Activated CD8-positive, alpha-beta memory T cell treated with anti-CD3 and anti-CD28 coated beads for 1 hour (primary cell): Measurements from ENCODE around the gene ARL5B.
"Not testable (repeated sequence)": the region's sequence is repeated elsewhere in the genome, so short reads cannot be mapped to it uniquely, and the experiment has no call there.

Experiments
- DNase-seq, 2 donors: peaks; one replicate each; pipeline ENCODE4 v3.0.0-alpha.2; 2020; ENCODE audit warnings: low read depth in 1 of 2; ENCODE audit errors: extremely low read depth in 1 of 2

Gene ARL5B

GRCh38 chr10:18659125-18659818 lies at the start of gene ARL5B:
Gene ARL5B (plus strand): TSS chr10:18659431. CDS start chr10:18659638, 207 bp downstream.
- peak; percentile 91 to 93 for DNase-seq

GRCh38 chr10:18610517-18610916 lies 48.7 kb upstream of the ARL5B start:
- DNase-seq, result no peak

GRCh38 chr10:18611168-18611567 lies 48.1 kb upstream of the ARL5B start:
- no peak for DNase-seq

GRCh38 chr10:18615618-18616017 lies 43.6 kb upstream of the ARL5B start:
- no peak for DNase-seq

- no peak for DNase-seq
These were observed 42.9 kb upstream of the ARL5B start for GRCh38 chr10:18616337-18616736.

- no peak for DNase-seq
These were observed 40.2 kb upstream of the ARL5B start for GRCh38 chr10:18619016-18619415.

GRCh38 chr10:18620856-18621255 lies 38.4 kb upstream of the ARL5B start:
- DNase-seq, result no peak

GRCh38 chr10:18623671-18624070 lies 35.6 kb upstream of the ARL5B start:
- not testable (repeated sequence) for DNase-seq

- DNase-seq, result no peak
These were observed 33.3 kb upstream of the ARL5B start for GRCh38 chr10:18625886-18626285.

- DNase-seq, result peak; percentile 53 to 56
These were observed 31.7 kb upstream of the ARL5B start for GRCh38 chr10:18627452-18628018.

GRCh38 chr10:18632500-18632899 lies 26.7 kb upstream of the ARL5B start:
- DNase-seq, result not testable (repeated sequence)

GRCh38 chr10:18635995-18636394 lies 23.2 kb upstream of the ARL5B start:
- no peak for DNase-seq

- not testable (repeated sequence) for DNase-seq
These were observed 21.8 kb upstream of the ARL5B start for GRCh38 chr10:18637400-18637799.

GRCh38 chr10:18639719-18640118 lies 19.5 kb upstream of the ARL5B start:
- DNase-seq, result not testable (repeated sequence)

GRCh38 chr10:18647151-18647550 lies 12.1 kb upstream of the ARL5B start:
- no peak for DNase-seq

GRCh38 chr10:18647945-18648344 lies 11.3 kb upstream of the ARL5B start:
- DNase-seq, result no peak

- DNase-seq, result no peak
These were observed 9.8 kb upstream of the ARL5B start for GRCh38 chr10:18649364-18649959.

GRCh38 chr10:18650404-18650997 lies 8.7 kb upstream of the ARL5B start:
- no peak for DNase-seq

GRCh38 chr10:18651324-18652007 lies 7.8 kb upstream of the ARL5B start, which contains the start of gene NSUN6:
Gene NSUN6 (minus strand): TSS chr10:18651587. CDS start chr10:18651203, 384 bp downstream.
- DNase-seq, result peak; percentile 85 to 92

- no peak for DNase-seq
These were observed 6.1 kb upstream of the ARL5B start for GRCh38 chr10:18653112-18653511.

- no peak for DNase-seq
These were observed 2.5 kb upstream of the ARL5B start for GRCh38 chr10:18656724-18657123.
